Measurements from ENCODE around the gene C10orf90. TPM values are rescaled to one million over a fixed set of nuclear protein-coding genes. Genes with fewer than 3 reads are reported as not detected.

Gene C10orf90
- total and polyA plus RNA-seq, 12 donors, result 0.04 to 0.36 TPM; not detected in 10

GRCh38 chr10:126669168-126669567 lies 1.3 kb downstream of the C10orf90 start:
- ATAC-seq, result no peak
- WGBS, 2 donors, result 77 to 84% methylated on average over 3 of the region's 3 CpGs
- no peaks in the 10 kb centered on the region for H3K36me3 ChIP-seq
- no peak overlapping the region for H3K27ac ChIP-seq
- TF ChIP-seq CTCF (IDR thresholded peaks at IDR 0.05), result no peak
- no peak for DNase-seq
- peaks cover 0 to 4% (median 0%) of the 10 kb centered on the region in 7 donors for H3K27me3 ChIP-seq
- H3K4me1 ChIP-seq, result peaks cover 0 to under 1% (median 0%) of the 10 kb centered on the region in 9 donors
- H3K9me3 ChIP-seq, result no peaks in the 10 kb centered on the region
- H3K4me3 ChIP-seq, result no peak overlapping the region
- intact Hi-C loops (cut with DNase I), result no loop called here

- Histone ChIP-seq H3K4me1 (peaks cover 0 to 5% (median 0%) of the 10 kb centered on the region in 9 donors), H3K4me3 (no peak overlapping the region), H3K27ac (no peak overlapping the region), H3K9me3 (no peaks in the 10 kb centered on the region), H3K27me3 (peaks cover 0 to 4% (median 0%) of the 10 kb centered on the region in 7 donors), H3K36me3 (no peaks in the 10 kb centered on the region)
- ATAC-seq, result no peak
- intact Hi-C loops (cut with DNase I), result no loop called here
- WGBS, 2 donors, result 90 to 92% methylated on average over 4 of the region's 4 CpGs
- no peak for TF ChIP-seq CTCF (IDR thresholded peaks at IDR 0.05)
- no peak for DNase-seq
Observed at GRCh38 chr10:126668505-126668904, 2.0 kb downstream of the C10orf90 start.

DNA sequence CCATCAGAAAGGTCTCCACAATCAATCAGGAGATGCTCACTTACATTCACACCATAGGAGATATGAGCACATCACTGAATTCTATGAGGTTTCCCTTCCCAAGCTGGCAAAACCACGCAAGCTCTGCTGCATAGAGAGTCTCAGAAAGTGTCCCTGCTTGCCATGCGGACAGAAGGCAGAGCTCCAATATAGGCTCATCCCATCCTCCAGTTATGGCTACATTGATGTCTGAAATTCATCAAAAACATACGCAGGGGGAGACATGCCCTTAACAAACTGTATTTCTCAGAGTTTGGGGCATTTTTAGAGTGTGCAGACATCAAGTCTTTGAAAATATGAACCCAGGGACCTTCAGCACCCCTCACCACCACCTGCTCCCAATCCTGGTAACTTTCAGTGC lies 2.9 kb downstream of the C10orf90 start:
- Histone ChIP-seq H3K27ac (no peak overlapping the region), H3K9me3 (no peaks in the 10 kb centered on the region), H3K4me1 (peaks cover 0 to 5% (median 0%) of the 10 kb centered on the region in 9 donors), H3K36me3 (no peaks in the 10 kb centered on the region), H3K27me3 (peaks cover 0 to 11% (median 0%) of the 10 kb centered on the region in 7 donors), H3K4me3 (no peak overlapping the region)
- intact Hi-C loops (cut with DNase I), result no loop called here
- no peak for TF ChIP-seq CTCF (IDR thresholded peaks at IDR 0.05)
- WGBS, 2 donors, result 83 to 92% methylated on average over 3 of the region's 3 CpGs
- ATAC-seq, result no peak
- DNase-seq, result no peak

GRCh38 chr10:126665207-126665606 lies 5.3 kb downstream of the C10orf90 start:
- Histone ChIP-seq H3K9me3 (no peaks in the 10 kb centered on the region), H3K4me3 (no peak overlapping the region), H3K27ac (no peak overlapping the region), H3K27me3 (peaks cover 0 to 8% (median 0%) of the 10 kb centered on the region in 7 donors), H3K4me1 (peaks cover 0 to 5% (median 0%) of the 10 kb centered on the region in 9 donors), H3K36me3 (no peaks in the 10 kb centered on the region)
- DNase-seq, result no peak
- intact Hi-C loops (cut with DNase I), result no loop called here
- WGBS, 2 donors, result 78 to 87% methylated on average over 4 of the region's 4 CpGs
- ATAC-seq, result no peak
- TF ChIP-seq CTCF (IDR thresholded peaks at IDR 0.05), result no peak

Measured in heart right ventricle (tissue), 16 donors.